C4-2B (cell line): ENCODE measurements around the gene PCDH15.

Experiments used
- CTCF ChIP-seq: fragments of 450-650 bp; conservative IDR thresholded peaks from 2 replicates; pipeline ENCODE4 v1.5.1; 2017; ENCODE audit warnings: mild to moderate bottlenecking
- ZFX ChIP-seq: fragments of 450-650 bp; IDR thresholded peaks from 2 replicates; pipeline ENCODE4 v1.6.1; 2017

- TF ChIP-seq CTCF (no peak), ZFX (no peak)
Measured at GRCh38 chr10:54010337-54010933, 790.6 kb downstream of the PCDH15 start.
